GM21529 (cell line): Measurements from ENCODE around the gene TUBA1B.
"Not testable (repeated sequence)": the region's sequence is repeated elsewhere in the genome, so short reads cannot be mapped to it uniquely, and the experiment has no call there.

ENCODE experiments used
- ATAC-seq: cut with Tn5 transposase; IDR thresholded peaks from one replicate; pipeline ENCODE4 v1.9.1; 2021; ENCODE audit not compliant: unreplicated experiment

Gene TUBA1B

GRCh38 chr12:49131051-49131893 is at the start of gene TUBA1B:
TSS of gene TUBA1B (minus strand) at chr12:49131395. CDS start at chr12:49131300, 95 bp downstream.
- ATAC-seq = peak; percentile 67

GRCh38 chr12:49174218-49174617 is 43.0 kb upstream of the TUBA1B start:
- ATAC-seq = no peak

GRCh38 chr12:49170924-49171323 is 39.7 kb upstream of the TUBA1B start:
- ATAC-seq = no peak

- ATAC-seq = no peak
Measured at GRCh38 chr12:49165114-49165513, 33.9 kb upstream of the TUBA1B start.

- ATAC-seq = not testable (repeated sequence)
Measured at GRCh38 chr12:49161901-49162300, 30.7 kb upstream of the TUBA1B start.

GRCh38 chr12:49161092-49161795 is 30.0 kb upstream of the TUBA1B start:
- ATAC-seq = no peak

GRCh38 chr12:49160399-49160798 is 29.2 kb upstream of the TUBA1B start:
- ATAC-seq = peak; percentile 55

- no peak for ATAC-seq
Measured at GRCh38 chr12:49154221-49154620, 23.0 kb upstream of the TUBA1B start.

- no peak for ATAC-seq
Measured at GRCh38 chr12:49147384-49147783, 16.2 kb upstream of the TUBA1B start.

- no peak for ATAC-seq
Measured at GRCh38 chr12:49146406-49146805, 15.2 kb upstream of the TUBA1B start.

- ATAC-seq = no peak
Measured at GRCh38 chr12:49144384-49144783, 13.2 kb upstream of the TUBA1B start.

- ATAC-seq = no peak
Measured at GRCh38 chr12:49138999-49139398, 7.8 kb upstream of the TUBA1B start.

- ATAC-seq = no peak
Measured at GRCh38 chr12:49138587-49138986, 7.4 kb upstream of the TUBA1B start.

GRCh38 chr12:49137476-49137875 is 6.3 kb upstream of the TUBA1B start:
- ATAC-seq = no peak

GRCh38 chr12:49136997-49137396 is 5.8 kb upstream of the TUBA1B start:
- not testable (repeated sequence) for ATAC-seq

- ATAC-seq = no peak
Measured at GRCh38 chr12:49133590-49133989, 2.4 kb upstream of the TUBA1B start.

GRCh38 chr12:49133014-49133413 is 1.8 kb upstream of the TUBA1B start:
- no peak for ATAC-seq

GRCh38 chr12:49131894-49132461 is 783 bp upstream of the TUBA1B start:
- no peak for ATAC-seq

- peak; percentile 49 for ATAC-seq
Measured at GRCh38 chr12:49130151-49131050, 794 bp downstream of the TUBA1B start.

GRCh38 chr12:49129332-49130150 is 1.7 kb downstream of the TUBA1B start:
- ATAC-seq = no peak
